SU-DHL-6 (cell line): ENCODE measurements around the gene TLR9.

Experiments
- EZH2phosphoT487 ChIP-seq: fragments of 200-600 bp; sonication (generic), shearing (Covaris generic); conservative IDR thresholded peaks from 2 replicates; pipeline ENCODE4 v1.6.1; 2018; ENCODE audit warnings: mild to moderate bottlenecking, antibody characterized with exemption, low read length, moderate library complexity, mixed read lengths
- TF ChIP-seq, protein P1 (sequence below): fragments of 200-600 bp; sonication (generic); IDR thresholded peaks from one replicate; pipeline ENCODE4 v1.5.1; 2017; ENCODE audit warnings: antibody characterized with exemption, mild to moderate bottlenecking, low read length, moderate library complexity; ENCODE audit not compliant: insufficient read depth, poor library complexity, severe bottlenecking

DNA sequence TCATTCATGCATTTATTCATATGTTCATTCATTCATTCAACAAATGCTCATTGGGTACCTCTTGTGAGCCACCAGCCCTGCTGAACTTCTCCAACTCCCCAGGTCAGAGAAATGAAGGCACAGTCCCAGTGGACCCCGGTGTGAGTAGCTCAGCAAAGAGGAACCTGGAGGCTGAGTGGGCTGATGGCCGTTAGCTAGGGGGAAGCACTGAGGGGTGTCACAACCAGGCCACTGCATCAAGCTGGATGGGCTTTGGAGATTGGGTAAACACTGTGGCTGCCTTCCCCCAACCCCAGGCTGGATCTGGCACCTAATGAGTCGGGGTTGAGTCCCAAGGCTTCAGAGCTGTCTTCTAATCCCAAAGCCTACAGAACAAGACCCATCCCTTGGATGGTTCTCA is 39.6 kb downstream of the TLR9 start:
- TF ChIP-seq, protein P1, sequence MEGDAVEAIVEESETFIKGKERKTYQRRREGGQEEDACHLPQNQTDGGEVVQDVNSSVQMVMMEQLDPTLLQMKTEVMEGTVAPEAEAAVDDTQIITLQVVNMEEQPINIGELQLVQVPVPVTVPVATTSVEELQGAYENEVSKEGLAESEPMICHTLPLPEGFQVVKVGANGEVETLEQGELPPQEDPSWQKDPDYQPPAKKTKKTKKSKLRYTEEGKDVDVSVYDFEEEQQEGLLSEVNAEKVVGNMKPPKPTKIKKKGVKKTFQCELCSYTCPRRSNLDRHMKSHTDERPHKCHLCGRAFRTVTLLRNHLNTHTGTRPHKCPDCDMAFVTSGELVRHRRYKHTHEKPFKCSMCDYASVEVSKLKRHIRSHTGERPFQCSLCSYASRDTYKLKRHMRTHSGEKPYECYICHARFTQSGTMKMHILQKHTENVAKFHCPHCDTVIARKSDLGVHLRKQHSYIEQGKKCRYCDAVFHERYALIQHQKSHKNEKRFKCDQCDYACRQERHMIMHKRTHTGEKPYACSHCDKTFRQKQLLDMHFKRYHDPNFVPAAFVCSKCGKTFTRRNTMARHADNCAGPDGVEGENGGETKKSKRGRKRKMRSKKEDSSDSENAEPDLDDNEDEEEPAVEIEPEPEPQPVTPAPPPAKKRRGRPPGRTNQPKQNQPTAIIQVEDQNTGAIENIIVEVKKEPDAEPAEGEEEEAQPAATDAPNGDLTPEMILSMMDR, result no peak
- no peak for TF ChIP-seq EZH2phosphoT487
